OCI-LY1 (cell line): ENCODE data around the gene CDH22.

Source experiments
- H2AFZ ChIP-seq: fragments of 200-600 bp; sonication (generic), shearing (Covaris generic); 2 replicates; pipeline ENCODE4 v1.6.0; 2014; ENCODE audit warnings: antibody characterized with exemption, mild to moderate bottlenecking, low read length
- H3F3A ChIP-seq: fragments of 200-600 bp; sonication (generic), shearing (Covaris generic); 2 replicates; pipeline ENCODE4 v1.6.0; 2014; ENCODE audit warnings: mild to moderate bottlenecking, antibody characterized with exemption, low read length, moderate library complexity; ENCODE audit not compliant: insufficient read depth
- H3K27ac ChIP-seq: fragments of 200-600 bp; sonication (generic); 2 replicates; pipeline ENCODE4 v1.5.1; 2014; ENCODE audit warnings: low read length, mixed run types, mild to moderate bottlenecking, low read depth; ENCODE audit not compliant: poor library complexity, severe bottlenecking
- H3K27me3 ChIP-seq: fragments of 200-600 bp; sonication (generic); 2 replicates; pipeline ENCODE4 v1.6.0; 2014; ENCODE audit warnings: antibody characterized with exemption, mild to moderate bottlenecking, low read length, moderate library complexity; ENCODE audit not compliant: insufficient read depth
- H3K36me3 ChIP-seq: fragments of 200-600 bp; sonication (generic); 2 replicates; pipeline ENCODE4 v1.6.1; 2014; ENCODE audit warnings: mild to moderate bottlenecking, antibody characterized with exemption, low read length, moderate library complexity, mixed read lengths; ENCODE audit not compliant: insufficient read depth
- H3K4me1 ChIP-seq: fragments of 200-600 bp; sonication (generic); 2 replicates; pipeline ENCODE4 v1.5.1; 2014; ENCODE audit warnings: mild to moderate bottlenecking, low read length, moderate library complexity; ENCODE audit not compliant: insufficient read depth, severe bottlenecking
- H3K4me2 ChIP-seq: fragments of 200-600 bp; sonication (generic), shearing (Covaris generic); 2 replicates; pipeline ENCODE4 v1.6.1; 2014; ENCODE audit warnings: low read length
- H3K4me3 ChIP-seq: fragments of 200-600 bp; sonication (generic); 2 replicates; pipeline ENCODE4 v1.5.1; 2014; ENCODE audit warnings: low read length, low read depth, mild to moderate bottlenecking, mixed read lengths; ENCODE audit not compliant: poor library complexity, severe bottlenecking
- H3K79me2 ChIP-seq: fragments of 200-600 bp; shearing (Covaris generic); 2 replicates; pipeline ENCODE4 v1.6.1; 2016; ENCODE audit warnings: mixed run types, low read length, mixed read lengths; ENCODE audit not compliant: insufficient read depth
- H3K9ac ChIP-seq: fragments of 200-600 bp; sonication (generic), shearing (Covaris generic); 2 replicates; pipeline ENCODE4 v1.6.1; 2014; ENCODE audit warnings: mild to moderate bottlenecking, low read length, mixed read lengths
- H3K9me2 ChIP-seq: fragments of 200-600 bp; sonication (generic), shearing (Covaris generic); 2 replicates; pipeline ENCODE4 v1.6.1; 2014; ENCODE audit warnings: low read depth, mild to moderate bottlenecking, low read length, mixed read lengths
- H3K9me3 ChIP-seq: fragments of 200-600 bp; shearing (Covaris generic); 2 replicates; pipeline ENCODE4 v1.6.1; 2014; ENCODE audit warnings: low read length, mixed read lengths
- H4K20me1 ChIP-seq: fragments of 200-600 bp; sonication (generic), shearing (Covaris generic); 2 replicates; pipeline ENCODE4 v1.6.0; 2016; ENCODE audit warnings: mild to moderate bottlenecking, low read length; ENCODE audit not compliant: insufficient read depth
- EZH2 ChIP-seq: fragments of 200-600 bp; sonication (generic), shearing (Covaris generic); IDR thresholded peaks from 2 replicates; pipeline ENCODE4 v1.8.0; 2017; ENCODE audit warnings: borderline replicate concordance, mixed run types, mild to moderate bottlenecking, antibody characterized with exemption, low read length, moderate library complexity, mixed read lengths
- TF ChIP-seq, protein P1 (sequence below): fragments of 200-600 bp; sonication (generic), shearing (Covaris generic); IDR thresholded peaks from 2 replicates; pipeline ENCODE4 v1.5.1; 2017; ENCODE audit warnings: mild to moderate bottlenecking, antibody characterized with exemption, low read length, moderate library complexity, mixed read lengths

The CDH22 gene

DNA sequence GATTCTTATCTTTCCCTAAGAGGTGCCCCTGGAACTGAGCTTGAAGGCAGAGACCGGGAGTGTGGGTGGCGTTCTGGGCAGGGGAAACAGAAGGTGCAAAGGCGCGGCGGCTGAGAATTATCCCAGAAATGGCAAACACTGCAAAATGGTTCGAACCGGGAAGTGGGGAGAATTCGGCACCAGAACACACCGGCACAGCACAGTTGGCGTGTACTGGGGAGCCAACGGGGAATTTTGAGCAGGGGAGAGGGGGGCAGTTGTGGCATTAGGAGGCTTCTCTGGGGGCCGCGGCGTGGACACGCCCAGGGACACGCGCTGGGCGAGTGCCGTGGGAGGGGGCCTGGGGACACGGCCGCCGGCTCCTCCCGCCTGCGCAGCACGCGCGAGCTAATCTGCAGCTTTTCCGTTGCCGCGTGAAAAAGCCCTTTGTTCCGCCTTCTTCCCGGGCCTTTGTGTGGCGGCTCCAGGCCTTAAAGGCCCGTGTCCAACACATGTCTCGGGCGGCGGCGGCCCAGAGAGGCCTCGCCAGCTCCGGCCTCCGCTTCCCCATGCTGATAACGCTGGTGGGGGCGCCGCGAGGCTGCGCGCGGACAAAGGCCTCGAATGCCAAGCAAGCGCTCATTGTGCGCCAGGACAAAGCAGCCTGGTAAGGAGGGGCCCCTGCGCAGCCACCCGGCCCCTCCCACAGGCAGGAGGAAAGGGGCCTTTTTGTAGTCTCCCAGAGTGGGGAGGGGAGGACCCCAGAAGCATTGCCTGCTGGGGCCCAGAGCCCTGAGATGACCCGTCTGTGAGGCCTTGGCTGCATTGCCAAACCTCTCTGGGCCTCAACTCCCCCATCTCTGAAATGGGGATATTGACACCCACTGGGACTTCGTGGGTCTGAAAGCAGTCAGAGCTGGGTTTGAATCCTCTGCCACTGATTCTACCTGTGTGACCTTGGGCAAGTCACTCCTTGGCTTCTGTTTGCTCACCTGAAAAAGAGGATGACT, 107.4 kb downstream of the CDH22 start:
- no peak overlapping the region for H3K27ac ChIP-seq
- H4K20me1 ChIP-seq = no peaks in the 10 kb centered on the region
- H3K4me1 ChIP-seq = no peaks in the 10 kb centered on the region
- no peak overlapping the region for H3K4me2 ChIP-seq
- no peak for TF ChIP-seq EZH2
- TF ChIP-seq, protein P1, sequence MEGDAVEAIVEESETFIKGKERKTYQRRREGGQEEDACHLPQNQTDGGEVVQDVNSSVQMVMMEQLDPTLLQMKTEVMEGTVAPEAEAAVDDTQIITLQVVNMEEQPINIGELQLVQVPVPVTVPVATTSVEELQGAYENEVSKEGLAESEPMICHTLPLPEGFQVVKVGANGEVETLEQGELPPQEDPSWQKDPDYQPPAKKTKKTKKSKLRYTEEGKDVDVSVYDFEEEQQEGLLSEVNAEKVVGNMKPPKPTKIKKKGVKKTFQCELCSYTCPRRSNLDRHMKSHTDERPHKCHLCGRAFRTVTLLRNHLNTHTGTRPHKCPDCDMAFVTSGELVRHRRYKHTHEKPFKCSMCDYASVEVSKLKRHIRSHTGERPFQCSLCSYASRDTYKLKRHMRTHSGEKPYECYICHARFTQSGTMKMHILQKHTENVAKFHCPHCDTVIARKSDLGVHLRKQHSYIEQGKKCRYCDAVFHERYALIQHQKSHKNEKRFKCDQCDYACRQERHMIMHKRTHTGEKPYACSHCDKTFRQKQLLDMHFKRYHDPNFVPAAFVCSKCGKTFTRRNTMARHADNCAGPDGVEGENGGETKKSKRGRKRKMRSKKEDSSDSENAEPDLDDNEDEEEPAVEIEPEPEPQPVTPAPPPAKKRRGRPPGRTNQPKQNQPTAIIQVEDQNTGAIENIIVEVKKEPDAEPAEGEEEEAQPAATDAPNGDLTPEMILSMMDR = no peak
- no peaks in the 10 kb centered on the region for H3K36me3 ChIP-seq
- no peak overlapping the region for H2AFZ ChIP-seq
- no peak overlapping the region for H3K4me3 ChIP-seq
- H3K9me2 ChIP-seq = no peaks in the 10 kb centered on the region
- H3K27me3 ChIP-seq = no peaks in the 10 kb centered on the region
- H3F3A ChIP-seq = no peaks in the 10 kb centered on the region
- H3K79me2 ChIP-seq = no peaks in the 10 kb centered on the region
- H3K9me3 ChIP-seq = no peaks in the 10 kb centered on the region
- H3K9ac ChIP-seq = no peak overlapping the region

DNA sequence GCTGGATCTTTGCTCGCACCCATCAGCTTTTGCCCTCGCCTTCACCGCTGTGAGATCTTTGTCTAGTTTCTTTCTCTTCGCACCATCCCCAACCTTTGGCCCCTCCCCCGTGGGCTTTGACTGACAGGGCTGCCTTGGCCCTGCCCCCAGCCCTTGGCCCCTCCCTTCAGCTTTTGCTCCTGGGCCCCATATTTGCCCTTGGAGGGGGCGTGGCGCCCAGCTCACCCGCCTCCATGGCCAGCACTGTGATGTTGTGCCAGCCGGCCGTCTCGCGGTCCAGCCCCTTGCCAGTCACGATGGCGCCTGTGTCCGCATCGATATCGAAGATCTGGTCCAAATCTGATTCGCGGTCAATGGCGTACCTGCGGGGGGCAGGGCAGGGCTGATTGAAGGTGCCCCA, 109.1 kb downstream of the CDH22 start:
- no peaks in the 10 kb centered on the region for H3K36me3 ChIP-seq
- H3K27me3 ChIP-seq = no peaks in the 10 kb centered on the region
- H2AFZ ChIP-seq = no peak overlapping the region

DNA sequence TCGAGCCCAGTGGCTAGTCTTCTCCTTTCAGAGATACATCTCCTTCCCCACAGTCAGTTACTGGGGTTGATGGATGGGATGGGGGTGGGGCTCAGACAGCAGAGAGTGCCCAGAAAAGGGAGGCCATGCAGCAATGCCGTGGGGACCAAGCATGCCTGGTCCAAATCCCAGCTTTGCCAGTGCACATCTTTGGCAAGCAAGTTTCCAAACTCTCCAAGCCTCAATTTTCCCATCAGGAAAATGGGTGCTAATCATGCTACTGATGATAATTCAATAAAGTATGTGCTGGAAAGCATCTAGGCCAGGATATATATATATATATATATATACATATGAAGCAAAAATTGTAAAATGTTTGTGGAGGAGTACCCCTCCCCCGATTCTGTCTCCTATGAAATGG, 111.3 kb downstream of the CDH22 start:
- Histone ChIP-seq H3K4me1 (no peaks in the 10 kb centered on the region), H2AFZ (no peak overlapping the region), H3K9me2 (no peaks in the 10 kb centered on the region), H3K9ac (no peak overlapping the region), H3K27ac (no peak overlapping the region), H3K9me3 (no peaks in the 10 kb centered on the region), H3K27me3 (no peaks in the 10 kb centered on the region), H3K79me2 (no peaks in the 10 kb centered on the region), H3K4me3 (no peak overlapping the region), H3K4me2 (no peak overlapping the region), H3F3A (no peaks in the 10 kb centered on the region), H3K36me3 (no peaks in the 10 kb centered on the region), H4K20me1 (no peaks in the 10 kb centered on the region)
- no peak for TF ChIP-seq EZH2
- TF ChIP-seq, protein P1 = no peak

More for the DNA sequence above, 109.1 kb downstream of the CDH22 start:
- no peak for TF ChIP-seq EZH2
- TF ChIP-seq, protein P1 = no peak
- H3K9me2 ChIP-seq = no peaks in the 10 kb centered on the region
- no peak overlapping the region for H3K27ac ChIP-seq
- no peak overlapping the region for H3K4me3 ChIP-seq
- no peaks in the 10 kb centered on the region for H3F3A ChIP-seq
- H3K4me2 ChIP-seq = no peak overlapping the region
- H3K9ac ChIP-seq = no peak overlapping the region
- H3K4me1 ChIP-seq = no peaks in the 10 kb centered on the region
- no peaks in the 10 kb centered on the region for H3K79me2 ChIP-seq
- no peaks in the 10 kb centered on the region for H3K9me3 ChIP-seq
- H4K20me1 ChIP-seq = no peaks in the 10 kb centered on the region
